HL-60 (cell line): ENCODE data around the gene DMD.

ENCODE experiments used
- POLR2AphosphoS5 ChIP-seq: IDR thresholded peaks from 2 replicates; pipeline ENCODE4 v1.6.1; 2012; ENCODE audit warnings: low read depth
- REST ChIP-seq: IDR thresholded peaks from 2 replicates; pipeline ENCODE4 v1.6.1; 2012; ENCODE audit warnings: low read depth; ENCODE audit not compliant: insufficient replicate concordance
- TF ChIP-seq, protein P1 (sequence below): IDR thresholded peaks from one replicate; pipeline ENCODE4 v1.5.1; 2011; ENCODE audit warnings: low read length, control low read depth, inconsistent platforms; ENCODE audit not compliant: insufficient read depth

DNA sequence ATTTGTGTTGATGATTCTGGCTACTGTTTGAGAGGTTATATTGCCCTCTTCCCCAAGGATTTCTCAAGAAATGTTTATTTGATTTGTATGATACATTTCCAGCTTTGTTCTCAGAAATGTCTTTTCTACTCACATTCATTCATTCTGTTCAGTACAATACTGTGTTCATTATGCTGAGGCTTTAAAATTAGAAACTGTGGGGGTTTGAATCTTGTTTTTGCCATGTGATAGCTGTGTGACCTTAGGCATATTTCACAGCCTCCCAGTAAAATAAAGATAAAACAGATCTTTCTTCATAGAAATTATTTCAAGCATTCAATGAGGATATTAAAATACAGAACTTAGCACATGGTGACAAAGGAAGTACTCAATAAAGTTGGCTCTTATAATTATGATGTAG lies 123.9 kb downstream of the DMD start:
- TF ChIP-seq, protein P1, sequence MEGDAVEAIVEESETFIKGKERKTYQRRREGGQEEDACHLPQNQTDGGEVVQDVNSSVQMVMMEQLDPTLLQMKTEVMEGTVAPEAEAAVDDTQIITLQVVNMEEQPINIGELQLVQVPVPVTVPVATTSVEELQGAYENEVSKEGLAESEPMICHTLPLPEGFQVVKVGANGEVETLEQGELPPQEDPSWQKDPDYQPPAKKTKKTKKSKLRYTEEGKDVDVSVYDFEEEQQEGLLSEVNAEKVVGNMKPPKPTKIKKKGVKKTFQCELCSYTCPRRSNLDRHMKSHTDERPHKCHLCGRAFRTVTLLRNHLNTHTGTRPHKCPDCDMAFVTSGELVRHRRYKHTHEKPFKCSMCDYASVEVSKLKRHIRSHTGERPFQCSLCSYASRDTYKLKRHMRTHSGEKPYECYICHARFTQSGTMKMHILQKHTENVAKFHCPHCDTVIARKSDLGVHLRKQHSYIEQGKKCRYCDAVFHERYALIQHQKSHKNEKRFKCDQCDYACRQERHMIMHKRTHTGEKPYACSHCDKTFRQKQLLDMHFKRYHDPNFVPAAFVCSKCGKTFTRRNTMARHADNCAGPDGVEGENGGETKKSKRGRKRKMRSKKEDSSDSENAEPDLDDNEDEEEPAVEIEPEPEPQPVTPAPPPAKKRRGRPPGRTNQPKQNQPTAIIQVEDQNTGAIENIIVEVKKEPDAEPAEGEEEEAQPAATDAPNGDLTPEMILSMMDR = no peak
- TF ChIP-seq REST (no peak), POLR2AphosphoS5 (no peak)
